Thyroid gland (tissue), 4 donors: ENCODE data around the gene RPS19.

Source experiments
- POLR2A ChIP-seq, 2 donors: fragments of 450-650 bp; IDR thresholded peaks; one replicate each; pipeline ENCODE4 v1.6.1; 2017; ENCODE audit warnings: antibody characterized with exemption in 2 of 2, mild to moderate bottlenecking in 2 of 2, moderate library complexity in 1 of 2
- TF ChIP-seq, protein P1 (sequence below), 6 experiments: fragments of 200-600 bp in 3 of 6; fragments of 450-650 bp in 3 of 6; sonication (generic) in 3 of 6; IDR thresholded peaks; one replicate each; pipeline ENCODE4 v1.5.1; 2016 to 2019; ENCODE audit warnings: antibody characterized with exemption in 6 of 6, mild to moderate bottlenecking in 2 of 6, inconsistent platforms in 1 of 6, moderate library complexity in 1 of 6

DNA sequence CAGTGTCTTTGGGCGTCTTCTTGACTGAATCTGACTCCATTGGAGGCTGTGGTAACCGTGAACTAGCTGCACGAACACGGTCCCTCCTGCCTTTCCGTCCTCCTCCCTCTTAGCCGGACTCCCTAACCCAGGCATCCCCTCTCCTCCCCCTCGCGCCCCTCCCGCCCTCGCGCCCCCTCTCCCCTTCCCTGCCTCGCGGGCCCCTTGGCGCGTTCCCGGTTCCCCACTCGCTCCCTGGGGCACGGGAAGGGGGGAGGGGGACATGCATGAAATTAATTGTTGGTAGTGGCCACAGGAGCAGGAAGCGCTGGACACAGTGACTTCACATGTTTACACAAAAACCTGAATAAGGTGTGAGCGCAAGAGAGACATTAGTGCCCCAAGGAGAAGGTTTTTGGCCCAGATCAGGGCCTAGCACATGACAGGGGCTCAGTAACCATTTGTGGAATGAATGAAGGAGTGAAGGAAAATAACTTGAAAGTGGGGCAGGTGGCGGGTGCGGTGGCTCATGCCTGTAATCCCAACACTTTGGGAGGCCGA lies 14.9 kb upstream of the RPS19 start:
- TF ChIP-seq, protein P1, sequence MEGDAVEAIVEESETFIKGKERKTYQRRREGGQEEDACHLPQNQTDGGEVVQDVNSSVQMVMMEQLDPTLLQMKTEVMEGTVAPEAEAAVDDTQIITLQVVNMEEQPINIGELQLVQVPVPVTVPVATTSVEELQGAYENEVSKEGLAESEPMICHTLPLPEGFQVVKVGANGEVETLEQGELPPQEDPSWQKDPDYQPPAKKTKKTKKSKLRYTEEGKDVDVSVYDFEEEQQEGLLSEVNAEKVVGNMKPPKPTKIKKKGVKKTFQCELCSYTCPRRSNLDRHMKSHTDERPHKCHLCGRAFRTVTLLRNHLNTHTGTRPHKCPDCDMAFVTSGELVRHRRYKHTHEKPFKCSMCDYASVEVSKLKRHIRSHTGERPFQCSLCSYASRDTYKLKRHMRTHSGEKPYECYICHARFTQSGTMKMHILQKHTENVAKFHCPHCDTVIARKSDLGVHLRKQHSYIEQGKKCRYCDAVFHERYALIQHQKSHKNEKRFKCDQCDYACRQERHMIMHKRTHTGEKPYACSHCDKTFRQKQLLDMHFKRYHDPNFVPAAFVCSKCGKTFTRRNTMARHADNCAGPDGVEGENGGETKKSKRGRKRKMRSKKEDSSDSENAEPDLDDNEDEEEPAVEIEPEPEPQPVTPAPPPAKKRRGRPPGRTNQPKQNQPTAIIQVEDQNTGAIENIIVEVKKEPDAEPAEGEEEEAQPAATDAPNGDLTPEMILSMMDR (IDR thresholded peaks at IDR 0.05), result no peak
- no peak for TF ChIP-seq POLR2A (IDR thresholded peaks at IDR 0.05)
